Cerebellar cortex (tissue), 1 donor: ENCODE data around the gene ELOVL6.
"Not testable (repeated sequence)": the region's sequence is repeated elsewhere in the genome, so short reads cannot be mapped to it uniquely, and the experiment has no call there.

Experiments
- DNase-seq: peaks from one replicate; pipeline ENCODE4 v3.0.0-alpha.2; 2015; ENCODE audit warnings: low spot score

The ELOVL6 gene

GRCh38 chr4:110124711-110125110 is 73.7 kb downstream of the ELOVL6 start:
- DNase-seq = peak; percentile 62

- DNase-seq = no peak
Observed at GRCh38 chr4:110122201-110122600, 76.2 kb downstream of the ELOVL6 start.

- no peak for DNase-seq
Observed at GRCh38 chr4:110120506-110120905, 77.9 kb downstream of the ELOVL6 start.

DNA sequence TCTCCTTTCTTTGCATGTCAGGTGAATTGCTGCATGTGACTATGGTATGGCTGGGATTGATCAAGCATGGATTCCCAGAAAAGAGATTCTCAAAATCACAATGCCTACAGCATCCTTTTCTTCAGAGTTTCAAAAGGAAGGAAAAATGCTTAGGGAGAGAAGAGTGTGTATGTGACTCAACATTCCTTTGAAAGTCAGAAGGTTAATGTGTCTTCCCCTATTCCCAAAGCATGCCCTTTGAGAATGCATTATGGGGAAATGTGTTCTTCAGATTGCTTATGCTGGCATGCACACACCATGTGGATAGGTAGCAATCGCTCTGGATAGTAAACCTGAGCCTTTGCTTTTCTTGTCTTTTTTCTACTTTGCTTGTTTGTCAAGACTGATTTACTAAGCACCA is 78.5 kb downstream of the ELOVL6 start:
- DNase-seq = no peak

DNA sequence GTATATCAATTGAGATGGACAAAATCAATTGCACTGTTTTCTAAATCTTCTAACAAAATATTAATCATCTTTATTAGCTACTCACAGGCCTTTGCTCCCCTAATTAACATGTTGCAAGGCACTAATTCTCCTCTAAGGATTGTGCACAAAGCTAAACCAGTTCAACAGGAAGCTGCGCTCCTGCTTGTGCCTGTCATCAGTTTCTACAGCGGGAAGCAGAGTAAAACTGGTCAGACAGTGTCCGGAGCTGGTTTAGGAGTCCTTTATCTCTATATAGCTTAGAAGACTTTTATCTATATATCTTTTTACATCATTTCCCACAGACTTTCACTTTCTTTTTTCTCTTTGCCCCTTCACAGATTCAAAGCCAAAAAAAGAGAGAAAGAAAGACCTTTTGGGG is 79.1 kb downstream of the ELOVL6 start:
- no peak for DNase-seq

- no peak for DNase-seq
Observed at GRCh38 chr4:110112056-110112455, 86.4 kb downstream of the ELOVL6 start.

DNA sequence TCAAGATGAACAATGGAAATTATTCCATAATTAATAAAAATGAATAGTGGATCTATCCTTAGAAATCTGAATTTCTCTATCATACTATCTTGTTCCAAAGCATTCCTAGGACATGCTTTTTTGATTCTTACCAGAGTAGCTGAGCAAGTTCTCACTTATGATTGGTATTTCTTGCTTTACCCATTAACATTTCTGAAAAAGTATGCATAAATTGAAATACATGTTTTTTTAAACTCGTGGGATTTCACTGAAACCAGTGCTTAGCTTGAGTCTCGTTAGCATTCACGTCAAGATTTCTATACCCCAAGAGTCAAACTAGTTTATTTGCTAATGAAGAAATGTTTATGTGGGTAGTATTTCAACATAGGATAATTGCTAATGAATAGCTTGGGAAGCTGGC is 89.0 kb downstream of the ELOVL6 start:
- DNase-seq = no peak

DNA sequence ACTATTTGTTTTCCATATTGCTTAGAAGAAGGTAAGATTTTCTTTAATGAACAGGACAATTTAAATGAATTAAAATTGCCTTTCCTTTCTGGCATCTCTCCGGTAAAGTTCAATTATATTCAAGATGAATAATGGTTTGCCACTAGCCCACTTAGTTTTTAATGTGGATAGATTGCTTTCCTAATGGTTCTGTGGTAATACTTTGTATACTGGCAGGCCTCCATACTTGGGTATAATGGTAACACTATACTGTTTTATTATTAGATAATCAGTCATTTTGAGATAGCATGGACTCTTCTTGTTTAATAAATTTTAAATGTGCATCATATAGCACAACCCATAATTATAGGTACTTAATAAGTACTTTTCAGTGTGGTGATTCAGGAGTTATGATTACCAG is 89.5 kb downstream of the ELOVL6 start:
- no peak for DNase-seq

- no peak for DNase-seq
Observed at GRCh38 chr4:110108422-110108821, 90.0 kb downstream of the ELOVL6 start.

- no peak for DNase-seq
Observed at GRCh38 chr4:110107866-110108265, 90.5 kb downstream of the ELOVL6 start.

- DNase-seq = no peak
Observed at GRCh38 chr4:110106931-110107296, 91.5 kb downstream of the ELOVL6 start.

DNA sequence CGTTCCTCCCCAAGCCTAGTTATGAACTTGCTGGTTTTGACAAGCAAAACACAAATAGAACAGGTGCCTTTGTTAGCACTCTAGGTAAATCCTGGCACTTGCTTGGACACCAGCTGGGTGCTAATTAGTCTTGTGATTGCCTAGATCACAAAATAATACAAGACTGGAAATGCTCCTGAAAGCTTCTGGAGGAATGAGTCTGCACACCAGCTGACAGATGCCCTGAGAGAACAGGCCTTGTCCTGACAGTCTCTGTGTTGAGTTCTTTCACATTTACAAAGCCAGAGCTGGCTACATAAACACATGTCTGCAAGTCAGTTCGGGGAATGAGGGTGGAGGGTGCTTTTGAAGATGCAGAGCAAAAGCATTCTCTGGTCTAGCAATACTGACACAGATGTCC is 93.8 kb downstream of the ELOVL6 start:
- DNase-seq = peak; percentile 95

GRCh38 chr4:110099638-110100037 is 98.8 kb downstream of the ELOVL6 start:
- no peak for DNase-seq

DNA sequence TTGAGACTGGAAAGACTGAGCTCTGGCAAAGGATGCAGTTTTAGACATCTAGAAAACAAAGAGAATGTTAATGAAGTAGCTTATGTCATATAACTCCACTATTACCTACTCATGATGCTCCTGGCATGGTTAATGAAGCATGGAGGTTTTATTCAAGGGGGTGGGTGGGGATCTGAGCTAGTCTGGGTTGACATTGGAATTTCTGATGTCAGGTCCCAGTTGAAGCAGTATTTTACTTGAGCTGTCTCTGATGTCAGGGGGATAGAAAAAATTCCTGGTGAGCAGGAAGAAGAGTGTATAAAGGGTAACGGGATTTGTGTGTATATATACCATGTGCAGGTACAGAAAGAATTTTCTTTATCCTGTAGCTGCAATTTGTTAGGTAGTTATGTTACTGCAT is 102.0 kb downstream of the ELOVL6 start:
- no peak for DNase-seq

GRCh38 chr4:110092646-110093045 is 105.8 kb downstream of the ELOVL6 start:
- DNase-seq = no peak

DNA sequence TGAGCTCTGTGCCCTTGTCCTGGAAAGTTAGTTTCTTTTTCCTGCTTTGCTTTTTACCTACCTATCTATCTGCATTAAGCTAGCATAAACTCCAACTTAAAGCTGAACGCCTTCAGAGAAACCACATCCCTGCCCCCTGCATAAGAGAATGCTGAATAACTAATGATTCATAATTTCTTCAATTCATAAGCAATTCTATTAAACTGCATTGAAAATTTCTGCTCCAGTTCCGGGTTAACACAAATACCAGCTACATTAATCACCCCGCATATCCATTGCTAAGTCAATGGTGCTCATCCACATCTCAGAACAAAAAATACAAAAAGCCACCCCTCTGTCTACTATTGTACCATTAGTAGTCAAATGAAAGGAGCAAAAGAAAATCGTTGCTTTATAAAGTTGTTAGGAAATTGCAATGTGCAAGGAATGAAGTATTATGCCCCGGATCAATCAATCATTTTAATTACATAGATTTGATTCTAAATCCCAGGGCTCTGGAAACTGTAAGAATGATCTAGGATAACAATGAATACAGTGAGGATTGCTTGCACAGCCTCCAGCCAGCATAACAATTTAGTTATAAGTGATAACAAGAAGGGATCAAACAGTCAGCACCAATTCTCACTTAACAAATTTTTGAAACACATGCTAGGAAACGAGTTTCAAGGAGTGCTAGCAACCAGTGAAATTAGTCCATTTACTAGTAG is 106.8 kb downstream of the ELOVL6 start:
- DNase-seq = no peak

DNA sequence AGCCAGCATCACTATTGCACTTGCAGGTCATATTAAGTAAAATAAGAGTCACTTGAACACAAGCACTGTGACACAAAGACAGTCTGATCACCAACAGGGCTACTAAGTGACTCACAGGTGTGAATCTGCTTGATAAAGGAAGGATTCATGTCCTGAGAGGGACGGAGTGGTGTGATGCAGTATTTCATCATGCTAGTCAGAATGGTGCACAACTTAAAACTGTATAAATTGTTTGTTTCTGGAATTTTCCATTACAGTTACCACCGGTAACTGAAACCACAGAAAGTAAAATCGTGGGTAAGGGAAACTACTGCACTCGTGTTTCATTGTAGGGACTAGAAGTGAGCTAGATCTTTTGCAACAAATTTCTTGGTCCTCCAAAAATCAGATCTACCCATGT is 109.7 kb downstream of the ELOVL6 start:
- DNase-seq = no peak

DNA sequence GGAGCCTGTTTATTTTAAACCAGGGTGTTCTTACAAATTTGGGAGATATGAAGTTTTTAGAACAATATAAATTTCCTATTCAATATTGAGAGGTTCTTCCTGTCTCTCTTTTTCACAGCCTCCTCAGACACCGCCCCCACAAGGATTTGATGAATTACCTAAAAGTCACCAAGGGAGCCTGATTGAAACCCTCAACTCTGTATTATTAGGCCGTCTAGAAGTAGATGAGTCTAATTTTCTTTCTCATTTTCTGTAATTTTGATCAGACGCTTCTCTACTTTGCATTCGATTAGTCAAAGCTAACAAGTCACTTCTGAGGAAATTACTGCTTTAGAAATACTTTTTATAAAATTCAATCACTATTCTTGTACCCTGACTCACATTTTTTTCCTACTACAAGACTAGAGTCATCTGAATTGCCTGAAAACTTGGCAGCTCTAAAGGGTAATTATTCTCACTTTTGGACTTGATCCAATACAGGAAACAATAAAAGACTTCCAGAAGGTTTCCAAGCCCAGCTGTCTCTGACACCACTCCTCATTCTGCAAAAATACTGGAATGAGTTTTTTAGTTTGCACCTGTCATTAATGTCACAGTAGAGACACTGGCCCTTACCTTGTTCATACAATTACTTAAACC is 111.2 kb downstream of the ELOVL6 start:
- DNase-seq = peak; percentile 65

GRCh38 chr4:110085131-110085530 is 113.3 kb downstream of the ELOVL6 start:
- no peak for DNase-seq

GRCh38 chr4:110084154-110084553 is 114.3 kb downstream of the ELOVL6 start:
- DNase-seq = no peak

DNA sequence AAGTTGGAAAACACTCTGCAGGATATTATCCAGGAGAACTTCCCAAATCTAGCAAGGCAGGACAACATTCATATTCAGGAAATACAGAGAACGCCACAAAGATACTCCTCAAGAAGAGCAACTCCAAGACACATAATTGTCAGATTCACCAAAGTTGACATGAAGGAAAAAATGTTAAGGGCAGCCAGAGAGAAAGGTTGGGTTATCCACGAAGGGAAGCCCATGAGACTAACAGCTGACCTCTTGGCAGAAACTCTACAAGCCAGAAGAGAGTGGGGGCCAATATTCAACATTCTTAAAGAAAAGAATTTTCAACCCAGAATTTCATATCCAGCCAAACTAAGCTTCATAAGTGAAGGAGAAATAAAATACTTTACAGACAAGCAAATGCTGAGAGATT is 120.3 kb downstream of the ELOVL6 start:
- DNase-seq = not testable (repeated sequence)

DNA sequence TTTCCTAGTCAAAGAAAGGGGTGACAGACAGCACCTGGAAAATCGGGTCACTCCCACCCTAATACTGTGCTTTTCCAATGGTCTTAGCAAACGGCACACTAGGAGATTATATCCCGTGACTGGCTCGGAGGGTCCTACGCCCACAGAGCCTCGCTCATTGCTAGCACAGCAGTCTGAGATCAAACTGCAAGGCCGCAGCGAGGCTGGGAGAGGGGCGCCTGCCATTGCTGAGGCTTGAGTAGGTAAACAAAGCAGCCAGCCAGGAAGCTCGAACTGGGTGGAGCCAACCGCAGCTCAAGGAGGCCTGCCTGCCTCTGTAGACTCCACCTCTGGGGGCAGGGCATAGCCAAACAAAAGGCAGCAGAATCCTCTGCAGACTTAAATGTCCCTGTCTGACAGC is 121.6 kb downstream of the ELOVL6 start:
- not testable (repeated sequence) for DNase-seq

DNA sequence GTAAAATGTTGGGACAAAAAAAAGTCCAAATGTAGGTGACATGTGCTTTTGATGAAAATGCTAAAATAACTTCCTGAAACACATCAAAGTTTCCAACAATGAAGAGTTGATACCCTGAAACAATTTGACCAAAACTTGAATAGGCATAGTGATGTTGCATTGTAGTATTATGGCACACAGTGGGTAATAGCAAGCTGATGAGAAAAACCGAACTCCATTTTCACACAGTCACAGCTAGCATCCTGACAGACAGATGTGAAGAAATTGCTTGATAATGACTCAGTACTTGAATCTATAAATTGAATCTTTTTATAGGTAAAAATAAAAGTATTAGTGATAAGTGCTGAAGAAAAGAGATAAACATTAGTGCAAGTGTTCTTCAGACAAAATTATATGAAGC is 122.5 kb downstream of the ELOVL6 start:
- no peak for DNase-seq
